Stimulated activated CD8-positive, alpha-beta memory T cell treated with anti-CD3 and anti-CD28 coated beads, Interleukin-7, amount 100 ng/mL, for 48 hours (primary cell): Measurements from ENCODE around the gene CDKAL1.
"Not testable (repeated sequence)": the region's sequence is repeated elsewhere in the genome, so short reads cannot be mapped to it uniquely, and the experiment has no call there.

Experiments
- DNase-seq, 2 donors: peaks; one replicate each; pipeline ENCODE4 v3.0.0-alpha.2; 2020; ENCODE audit warnings: low read depth in 1 of 2; ENCODE audit errors: extremely low read depth in 1 of 2

CDKAL1 gene

DNA sequence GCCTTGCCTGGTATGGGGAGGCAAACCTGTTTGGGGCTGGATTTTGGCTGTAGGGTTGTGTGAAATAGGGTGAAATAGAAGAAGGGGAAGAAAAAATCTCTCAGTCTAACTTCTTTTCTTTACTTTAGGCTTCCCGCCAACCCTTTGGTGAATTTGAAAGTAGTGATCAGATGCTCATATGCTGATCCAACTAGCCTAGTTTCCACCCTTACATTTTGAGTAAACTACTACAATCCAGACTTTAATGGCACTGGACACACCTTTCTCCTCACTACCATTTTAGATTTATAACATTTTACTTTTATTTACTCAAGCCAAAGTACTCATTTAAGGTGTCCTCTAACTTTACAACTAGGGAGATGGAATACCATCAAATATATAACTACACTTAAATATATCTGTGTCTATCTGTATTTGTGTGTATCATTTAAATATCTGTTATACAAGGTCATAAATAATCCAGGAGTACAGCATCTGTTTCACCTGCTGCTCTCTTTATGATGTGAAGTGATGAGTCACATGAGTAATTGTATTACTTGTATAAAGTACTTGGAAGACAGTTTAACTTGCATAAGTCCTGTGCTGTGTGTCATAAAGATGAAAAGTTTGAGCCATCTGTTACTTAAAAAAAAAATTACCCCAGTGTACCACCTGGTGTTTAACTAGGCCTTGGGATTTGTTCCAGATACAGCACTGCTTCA is 172.1 kb downstream of the CDKAL1 start:
- DNase-seq: no peak

- no peak for DNase-seq
Observed at GRCh38 chr6:20706939-20707485, 172.8 kb downstream of the CDKAL1 start.

DNA sequence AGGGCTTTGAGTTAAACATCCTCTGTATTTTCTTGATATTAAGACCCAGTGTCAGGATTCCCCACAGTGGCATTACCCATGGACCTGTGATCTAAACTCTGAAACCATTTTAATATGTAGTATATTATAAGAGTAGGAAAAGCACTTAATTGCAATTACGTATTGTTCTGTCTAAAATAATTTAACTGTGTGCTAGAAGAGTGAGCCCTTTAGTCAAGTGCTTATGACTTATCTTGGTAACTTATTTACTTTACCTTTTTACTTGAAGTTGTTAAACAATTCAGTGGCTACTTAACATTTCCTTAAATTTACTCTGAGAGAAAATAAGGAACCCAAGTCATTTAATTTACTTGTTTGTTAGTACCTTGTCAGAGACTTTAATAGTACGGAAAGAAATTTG is 173.6 kb downstream of the CDKAL1 start:
- DNase-seq: no peak

GRCh38 chr6:20708367-20709124 is 174.3 kb downstream of the CDKAL1 start:
- peak in 1 of 2 donors; percentile 25 for DNase-seq

DNA sequence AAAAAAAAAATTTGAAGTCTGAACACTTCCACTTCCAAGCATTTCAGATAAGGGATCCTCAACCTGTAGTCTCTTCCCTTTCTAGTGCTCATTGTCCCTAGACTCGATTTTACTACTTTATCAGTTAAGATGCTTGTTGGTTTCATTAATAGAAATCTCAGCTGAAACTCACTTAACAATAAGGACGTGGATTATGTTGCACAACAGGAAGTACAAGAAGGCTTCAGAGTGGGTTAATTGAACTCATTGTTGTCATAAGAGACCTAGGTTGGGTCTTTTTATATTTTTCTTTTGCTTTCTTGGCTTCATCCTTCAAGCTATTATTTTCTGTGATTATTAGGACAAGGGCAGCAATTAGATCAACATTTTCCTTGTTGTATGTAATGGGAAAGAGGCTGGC is 175.2 kb downstream of the CDKAL1 start:
- no peak for DNase-seq

DNA sequence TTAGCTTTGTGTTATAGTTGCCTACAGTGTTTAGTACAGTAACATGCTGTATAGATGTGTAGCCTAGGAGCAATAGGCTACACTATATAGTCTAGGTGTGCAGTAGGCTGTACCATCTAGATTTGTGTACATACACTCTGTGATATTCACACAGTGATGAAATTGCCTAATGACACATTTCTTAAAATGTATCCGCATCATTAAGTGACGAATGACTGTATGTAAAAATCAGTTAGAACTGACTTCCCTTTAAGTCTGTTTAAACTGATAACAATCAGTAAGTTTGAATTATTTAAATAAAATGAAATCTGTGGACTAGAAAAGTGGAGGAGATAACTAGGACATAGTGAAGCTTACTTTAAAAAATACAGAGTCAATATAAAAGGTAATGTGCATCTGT is 176.1 kb downstream of the CDKAL1 start:
- no peak for DNase-seq

GRCh38 chr6:20711518-20711917 is 177.3 kb downstream of the CDKAL1 start:
- DNase-seq: no peak

- DNase-seq: no peak
Observed at GRCh38 chr6:20712011-20712410, 177.8 kb downstream of the CDKAL1 start.

DNA sequence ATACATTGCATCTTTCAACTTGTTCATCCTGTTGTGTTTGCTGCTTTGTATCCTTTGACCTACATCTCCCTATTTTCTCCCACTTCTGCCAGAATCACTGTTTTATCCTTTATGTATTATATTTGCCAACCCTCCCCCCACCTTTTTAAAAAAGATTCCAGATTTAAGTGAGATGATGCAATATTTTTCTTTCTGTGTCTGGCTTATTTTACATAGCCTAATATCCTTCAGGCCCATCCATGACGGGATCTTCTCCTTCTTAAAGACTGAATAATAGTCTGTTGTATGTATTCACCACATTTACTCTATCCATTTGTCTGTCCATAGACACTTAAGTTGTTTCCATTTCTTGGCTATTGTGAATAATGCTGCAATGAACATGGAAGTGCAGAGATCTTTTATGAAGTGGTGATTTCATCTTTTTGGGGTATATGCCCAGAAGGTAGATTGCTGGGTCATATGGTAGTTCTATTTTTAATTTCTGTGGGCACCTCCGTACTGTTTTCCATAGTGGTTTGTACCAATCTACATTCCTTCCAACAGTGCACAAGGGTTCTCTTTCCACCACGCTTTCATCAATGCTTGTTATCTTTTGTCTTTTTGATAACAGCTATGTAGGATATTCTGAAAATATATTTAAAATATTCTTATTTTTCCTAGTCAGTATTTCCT is 181.0 kb downstream of the CDKAL1 start:
- DNase-seq: no peak

DNA sequence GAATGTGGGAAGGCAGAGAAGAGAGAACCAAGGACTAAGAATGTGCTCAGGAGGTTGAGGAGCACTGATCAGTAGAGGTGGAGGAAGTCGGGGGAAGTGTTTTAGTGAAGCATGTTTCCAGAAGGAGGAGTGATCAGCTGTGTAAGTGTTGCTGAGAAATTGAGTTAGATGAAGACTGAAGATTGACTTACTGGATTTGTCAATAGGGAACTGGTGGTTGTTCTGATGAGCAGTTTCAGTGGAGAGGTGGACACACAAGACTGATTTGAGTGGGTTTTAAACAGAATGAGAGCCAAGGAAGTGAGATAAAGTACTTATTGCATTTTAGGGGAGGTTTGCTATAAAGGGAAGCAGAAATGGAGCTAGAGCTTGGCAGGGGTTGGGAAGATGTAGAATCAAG is 182.6 kb downstream of the CDKAL1 start:
- no peak for DNase-seq

GRCh38 chr6:20717743-20718142 is 183.5 kb downstream of the CDKAL1 start:
- DNase-seq: no peak

GRCh38 chr6:20718705-20719653 is 184.7 kb downstream of the CDKAL1 start:
- DNase-seq: no peak

DNA sequence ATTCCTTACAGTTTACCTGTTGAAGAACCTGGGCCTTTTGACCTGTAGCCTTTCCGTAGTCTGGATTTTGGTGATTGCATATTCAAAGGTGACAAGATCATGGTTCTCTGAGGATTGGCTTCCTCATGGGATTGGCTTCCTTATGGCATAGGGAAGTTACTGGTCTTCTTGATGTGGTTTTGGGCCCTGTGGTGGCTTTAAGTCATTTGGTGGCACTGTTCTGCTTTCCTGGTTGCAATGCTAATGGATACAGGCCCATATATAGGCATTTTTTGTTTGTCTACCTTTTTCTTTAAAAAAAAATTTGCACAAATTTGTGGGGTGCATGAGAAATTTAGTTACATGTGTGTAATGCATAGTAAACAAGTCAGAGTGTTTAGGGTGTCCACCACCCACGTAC is 185.7 kb downstream of the CDKAL1 start:
- DNase-seq: no peak

- DNase-seq: not testable (repeated sequence)
Observed at GRCh38 chr6:20721121-20721520, 186.9 kb downstream of the CDKAL1 start.

GRCh38 chr6:20722455-20722854 is 188.2 kb downstream of the CDKAL1 start:
- no peak for DNase-seq

DNA sequence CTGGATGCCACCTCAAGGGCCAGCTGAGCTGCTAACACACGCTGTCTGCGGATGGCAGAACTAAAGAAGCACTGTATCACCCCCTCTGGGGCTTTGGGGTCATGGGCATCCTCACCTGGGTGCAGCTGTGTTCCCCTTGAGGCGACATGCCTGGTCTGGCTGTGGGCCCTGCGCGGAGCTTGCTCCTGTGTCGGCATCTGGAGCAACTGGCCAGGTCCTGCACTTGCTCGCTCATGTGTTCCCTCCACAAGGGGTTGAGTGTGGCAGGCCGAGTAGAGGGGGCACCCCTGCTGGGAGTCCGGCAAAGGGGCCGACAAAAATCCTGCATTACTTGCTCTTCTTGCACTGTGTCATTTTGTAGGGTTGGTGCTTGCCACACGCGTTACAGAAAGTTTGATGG is 189.0 kb downstream of the CDKAL1 start:
- no peak for DNase-seq

DNA sequence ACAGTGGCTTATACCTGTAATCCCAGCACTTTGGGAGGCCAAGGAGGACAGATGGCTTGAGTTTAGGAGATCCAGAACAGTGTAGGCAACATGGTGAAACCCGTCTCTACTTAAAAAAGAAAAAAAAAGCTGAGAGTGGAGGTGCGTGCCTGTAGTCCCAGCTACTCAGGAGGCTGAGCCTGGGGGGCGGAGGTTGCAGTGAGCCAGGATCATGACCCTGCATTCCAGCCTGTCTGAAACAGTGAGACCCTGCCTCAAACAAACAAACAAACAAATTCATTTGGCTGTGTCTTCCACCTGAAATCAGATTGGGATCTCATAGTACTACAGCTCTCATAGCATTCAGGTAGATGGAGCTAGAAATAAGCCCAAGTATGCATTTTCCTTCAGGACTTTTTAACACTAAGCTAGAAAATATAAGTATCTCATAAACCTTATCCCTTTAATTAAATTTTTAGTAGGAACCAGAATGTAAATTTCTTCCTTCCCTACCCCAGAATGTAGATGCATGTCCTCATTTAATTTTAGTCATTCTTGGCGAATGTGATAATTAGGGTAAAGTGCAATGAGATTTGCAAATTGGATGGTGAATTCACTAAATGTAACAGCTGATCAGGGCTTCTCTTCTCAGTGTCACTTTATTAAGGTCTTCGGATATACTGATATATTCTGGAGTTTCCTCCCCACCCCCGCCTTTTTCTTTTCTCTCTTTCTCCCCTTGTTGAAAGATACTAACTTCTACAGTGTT is 190.4 kb downstream of the CDKAL1 start:
- no peak for DNase-seq

- not testable (repeated sequence) for DNase-seq
Observed at GRCh38 chr6:20725235-20725634, 191.0 kb downstream of the CDKAL1 start.

DNA sequence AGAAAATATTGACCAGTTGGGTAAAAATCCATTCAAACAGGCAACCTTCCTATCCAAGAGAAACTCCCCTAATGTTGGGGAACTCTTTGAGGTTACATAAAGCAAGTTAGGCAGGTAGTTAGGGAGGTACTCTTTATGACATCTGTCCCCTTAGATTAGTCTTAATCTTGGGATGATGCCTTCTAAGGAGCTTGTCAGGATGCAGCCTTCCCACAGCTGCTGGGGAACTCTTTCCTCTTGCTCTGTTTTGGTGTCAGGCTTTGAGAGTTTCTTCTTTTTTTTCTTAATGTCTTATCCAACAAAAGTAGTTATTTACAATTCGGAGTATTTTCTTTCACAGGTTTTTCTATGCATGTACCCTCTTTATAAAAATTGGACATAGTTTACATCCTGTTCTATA is 194.8 kb downstream of the CDKAL1 start:
- DNase-seq: no peak

GRCh38 chr6:20732362-20732761 is 198.1 kb downstream of the CDKAL1 start:
- not testable (repeated sequence) for DNase-seq
